ENCODE results near the gene C5orf63.
A peak's percentile ranks its signal among the peaks of the same experiment; 100 is the strongest.
"Not testable (repeated sequence)": the region's sequence is repeated elsewhere in the genome, so short reads cannot be mapped to it uniquely, and the experiment has no call there.

Gene C5orf63

DNA sequence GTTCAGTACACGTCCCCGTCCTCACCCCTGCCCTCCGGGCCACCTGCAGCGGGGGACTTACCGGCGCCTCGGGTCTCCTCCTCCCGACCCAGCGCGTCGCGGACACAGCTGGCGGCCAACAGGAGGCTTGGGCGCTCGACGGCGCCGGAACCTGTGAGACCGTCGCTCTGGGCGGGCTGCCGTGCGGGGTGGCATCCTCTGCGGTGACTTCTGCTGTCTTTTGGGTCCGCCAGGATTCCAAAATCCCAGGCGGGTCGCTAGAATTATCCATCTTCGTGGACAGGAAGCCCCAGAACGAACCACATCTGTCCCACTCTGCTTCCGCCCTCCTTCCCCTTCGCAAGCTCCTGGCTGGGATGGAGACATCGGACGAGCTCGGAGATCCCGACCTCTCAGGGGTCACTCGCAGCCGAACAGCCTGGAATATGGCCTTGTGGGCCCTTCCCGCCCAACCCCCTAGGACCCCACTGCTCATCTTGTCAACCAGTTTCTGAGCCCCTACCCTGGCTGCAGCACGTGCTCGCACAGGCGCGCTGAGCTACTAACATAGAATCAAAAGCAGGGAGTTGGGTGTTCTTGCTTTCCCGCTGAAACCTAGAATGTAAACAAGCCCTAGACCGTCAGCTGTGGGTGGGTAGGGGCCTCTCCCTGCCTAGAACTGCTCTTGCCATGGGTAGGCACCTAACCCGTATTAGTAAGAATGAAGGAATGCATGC is 42.0 kb downstream of the C5orf63 start:
- peak; percentile 34 for DNase-seq (ENCODE audit: low spot score)

GRCh38 chr5:127030259-127031146 is 42.8 kb downstream of the C5orf63 start, which contains the start of gene MARCHF3:
Gene MARCHF3 (minus strand): TSS chr5:127030558. CDS start chr5:126918171, 112,387 bp downstream.
- DNase-seq (ENCODE audit: low spot score) = peak; percentile 99

- peak; percentile 55 for DNase-seq (ENCODE audit: low spot score)
These were observed 43.6 kb downstream of the C5orf63 start for GRCh38 chr5:127029581-127030258.

DNA sequence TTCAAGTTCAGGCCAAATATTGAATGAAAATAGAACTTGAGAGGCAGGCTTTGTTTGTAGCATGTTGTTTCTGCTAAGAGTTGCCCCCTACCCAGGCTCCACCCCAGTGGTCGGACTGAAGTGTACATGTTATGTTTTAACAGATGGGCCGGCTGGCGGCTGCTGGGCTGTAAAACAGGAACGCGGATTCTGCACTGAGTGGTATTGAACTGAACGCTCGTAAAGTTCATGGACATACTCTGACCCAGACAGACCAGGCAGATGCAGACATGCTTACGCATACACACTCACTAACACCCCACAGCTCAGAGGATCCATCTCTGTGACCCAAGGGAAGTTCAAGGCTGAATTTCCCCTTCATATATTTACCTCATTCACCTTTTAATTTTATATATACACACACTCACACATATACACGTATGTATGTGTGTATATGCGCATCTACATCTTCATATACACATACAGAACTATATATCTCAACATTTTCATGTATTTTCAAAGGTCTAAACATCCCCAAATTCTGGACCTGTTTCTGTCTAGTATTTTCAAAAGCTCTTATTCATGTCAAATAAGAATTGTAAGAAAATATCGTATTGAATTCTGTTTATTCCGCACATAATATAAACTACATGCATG is 44.4 kb downstream of the C5orf63 start:
- DNase-seq (ENCODE audit: low spot score) = no peak

DNA sequence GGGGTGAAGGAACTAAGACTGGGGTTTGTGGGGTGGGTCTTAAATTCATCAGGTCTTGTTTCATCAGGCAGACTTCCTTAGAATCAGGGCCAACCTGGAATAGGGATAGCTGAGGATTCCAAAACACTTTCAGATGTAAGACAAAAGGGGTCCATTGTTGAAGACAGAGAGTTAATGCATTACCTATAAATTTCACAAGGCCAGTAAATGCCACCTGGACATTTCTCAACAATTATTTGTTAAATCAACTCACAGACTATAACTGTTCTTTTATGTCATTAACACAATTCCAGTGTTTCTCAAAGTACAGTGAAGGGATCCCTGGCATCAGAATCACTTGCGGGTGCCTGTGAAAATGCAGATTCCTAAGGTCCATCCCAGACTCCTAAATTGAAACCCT is 45.8 kb downstream of the C5orf63 start:
- DNase-seq (ENCODE audit: low spot score) = no peak

DNA sequence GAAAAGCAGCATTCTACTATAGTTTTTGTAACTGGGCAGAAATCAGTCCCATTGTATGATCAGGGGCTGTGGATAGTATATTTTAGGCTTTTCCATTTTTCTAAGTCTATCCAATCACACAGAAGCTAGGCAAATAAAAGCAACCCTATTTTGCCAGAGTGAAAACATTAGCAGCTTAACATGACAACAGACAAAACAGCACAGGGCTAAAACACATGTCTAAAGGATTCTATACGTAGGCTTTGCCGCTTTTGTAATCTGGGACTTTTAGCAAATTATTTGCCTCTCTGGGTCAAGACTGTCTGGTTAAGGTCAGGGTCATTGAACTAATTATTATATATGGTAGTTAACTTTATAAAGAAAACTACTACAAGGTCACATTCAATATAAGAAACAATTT is 47.1 kb downstream of the C5orf63 start:
- no peak for DNase-seq (ENCODE audit: low spot score)

DNA sequence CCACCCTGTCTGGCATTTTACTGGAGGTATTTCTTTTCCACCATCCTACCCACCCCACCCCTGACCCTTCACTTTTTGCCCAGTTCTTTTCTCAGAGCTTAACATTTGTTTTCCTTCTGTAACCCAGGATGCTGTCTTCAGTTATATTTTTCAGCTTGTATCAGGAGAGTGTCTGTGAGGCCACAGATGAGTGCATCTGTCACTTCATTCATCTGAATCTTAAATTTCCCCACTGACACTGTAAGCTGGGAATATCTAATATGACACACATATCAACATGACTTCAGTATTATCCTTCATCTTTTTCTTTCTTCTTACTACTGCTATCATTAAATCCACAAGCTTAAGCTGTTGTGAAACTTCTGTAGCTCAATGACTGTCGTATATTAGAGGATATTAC is 47.8 kb downstream of the C5orf63 start:
- no peak for DNase-seq (ENCODE audit: low spot score)

DNA sequence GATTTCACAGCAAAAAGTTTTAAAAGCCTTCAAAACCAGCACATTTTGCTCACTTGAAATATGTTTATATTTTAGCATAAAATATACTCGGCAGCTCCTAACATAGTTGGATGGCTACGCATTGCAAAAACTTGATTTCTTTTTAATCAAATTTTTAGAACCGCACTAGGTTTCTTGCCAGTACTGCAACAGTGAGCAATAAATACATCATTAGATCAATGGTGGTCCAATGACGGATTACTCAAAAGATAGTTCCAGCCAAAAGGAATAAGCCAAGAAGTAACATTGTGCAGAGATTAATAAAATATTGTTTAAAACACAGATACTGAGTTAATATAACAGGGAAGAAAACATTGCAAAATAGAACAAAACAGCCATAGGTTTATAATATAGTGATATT is 48.5 kb downstream of the C5orf63 start:
- no peak for DNase-seq (ENCODE audit: low spot score)

GRCh38 chr5:127023552-127024191 is 49.6 kb downstream of the C5orf63 start:
- DNase-seq (ENCODE audit: low spot score) = not testable (repeated sequence)

DNA sequence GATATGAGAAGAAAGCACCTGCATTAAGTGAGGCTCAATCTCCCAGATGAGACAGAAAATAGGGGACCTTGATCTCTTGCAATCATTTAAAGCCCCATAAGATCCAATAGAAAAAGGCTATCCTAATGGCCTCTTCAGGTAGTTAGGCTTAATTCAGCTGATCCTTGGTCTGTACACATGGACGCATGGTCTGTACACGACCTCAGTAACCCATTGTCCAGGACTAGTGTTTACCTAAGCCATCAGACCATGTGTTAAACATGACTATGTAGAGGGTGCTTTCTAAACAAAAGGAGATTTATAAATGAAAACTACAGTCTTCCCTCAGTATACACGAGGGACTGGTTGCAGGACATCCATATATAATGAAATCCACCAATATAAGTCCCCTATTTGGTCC is 50.5 kb downstream of the C5orf63 start:
- DNase-seq (ENCODE audit: low spot score) = no peak

GRCh38 chr5:127019928-127020327 is 53.4 kb downstream of the C5orf63 start:
- no peak for DNase-seq (ENCODE audit: low spot score)

DNA sequence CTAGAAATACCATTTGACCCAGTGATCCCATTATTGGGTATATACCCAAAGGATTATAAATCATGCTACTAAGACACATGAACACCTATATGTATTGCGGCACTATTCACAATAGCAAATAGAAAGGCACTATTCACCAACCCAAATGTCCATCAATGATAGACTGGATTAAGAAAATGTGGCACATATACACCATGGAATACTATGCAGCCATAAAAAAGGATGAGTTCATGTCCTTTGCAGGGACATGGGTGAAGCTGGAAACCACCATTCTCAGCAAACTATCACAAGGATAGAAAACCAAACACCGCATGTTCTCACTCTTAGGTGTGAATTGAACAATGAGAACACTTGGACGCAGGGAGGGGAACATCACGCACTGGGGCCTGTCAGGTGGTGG is 56.6 kb downstream of the C5orf63 start:
- DNase-seq (ENCODE audit: low spot score) = not testable (repeated sequence)

GRCh38 chr5:127015716-127016115 is 57.6 kb downstream of the C5orf63 start:
- DNase-seq (ENCODE audit: low spot score) = no peak

GRCh38 chr5:127014573-127014972 is 58.7 kb downstream of the C5orf63 start:
- no peak for DNase-seq (ENCODE audit: low spot score)

GRCh38 chr5:127013407-127013806 is 59.9 kb downstream of the C5orf63 start:
- no peak for DNase-seq (ENCODE audit: low spot score)

DNA sequence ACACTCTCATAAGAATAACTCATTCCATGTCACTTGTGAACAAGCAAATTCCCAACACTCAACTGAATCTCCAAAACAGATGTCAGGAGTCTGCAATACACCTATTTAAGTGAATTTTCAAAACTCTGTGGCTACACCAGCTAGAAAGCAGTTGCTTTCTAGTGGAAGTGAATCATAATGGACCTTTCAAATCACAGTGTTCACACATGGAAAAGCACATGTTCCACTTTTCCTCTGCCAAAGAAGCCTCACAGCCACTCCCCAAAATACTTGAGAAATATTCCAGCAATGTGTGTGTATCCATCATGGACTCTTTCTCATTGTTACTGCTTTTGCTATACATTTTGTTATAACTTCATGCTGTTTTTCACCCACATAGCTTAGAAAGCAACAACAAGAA is 60.4 kb downstream of the C5orf63 start:
- no peak for DNase-seq (ENCODE audit: low spot score)

GRCh38 chr5:127011961-127012644 is 61.2 kb downstream of the C5orf63 start:
- no peak for DNase-seq (ENCODE audit: low spot score)

DNA sequence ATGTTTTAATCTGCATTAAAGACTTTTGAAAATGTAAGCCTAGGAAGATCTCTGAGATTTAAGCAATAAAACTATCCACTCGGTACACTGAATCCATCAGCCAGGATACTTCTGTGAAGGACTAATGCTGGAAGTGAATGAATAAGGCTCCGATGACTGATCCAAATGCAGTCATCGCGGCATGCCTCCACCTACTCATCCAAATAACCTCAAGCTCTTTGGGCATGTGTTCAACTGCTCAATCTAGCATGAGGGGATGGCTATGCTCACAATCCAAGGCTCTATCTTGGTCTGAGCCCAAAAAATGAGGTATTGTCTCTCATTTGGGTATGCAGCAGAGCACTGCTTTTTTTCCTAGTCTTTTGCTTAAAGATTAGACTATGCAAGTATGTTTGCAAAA is 62.1 kb downstream of the C5orf63 start:
- no peak for DNase-seq (ENCODE audit: low spot score)

DNA sequence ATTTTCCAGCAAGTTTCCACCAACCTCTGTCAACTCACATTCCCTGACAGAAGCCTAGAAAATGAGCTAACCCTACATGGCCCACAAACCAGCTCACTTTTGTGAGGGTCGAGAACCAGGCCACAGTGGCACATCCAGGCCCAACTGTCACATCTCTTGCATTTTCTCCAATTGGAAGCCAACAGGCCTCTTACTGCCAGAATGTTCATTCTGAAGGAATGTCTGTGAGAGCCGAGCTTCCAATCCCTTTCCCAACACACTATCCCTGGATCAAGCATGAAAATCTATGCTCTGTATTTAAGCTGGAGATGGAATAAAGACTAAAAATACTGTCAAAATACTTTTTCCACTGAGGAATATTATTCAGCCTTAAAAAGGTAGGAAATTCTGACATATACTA is 62.9 kb downstream of the C5orf63 start:
- DNase-seq (ENCODE audit: low spot score) = no peak

DNA sequence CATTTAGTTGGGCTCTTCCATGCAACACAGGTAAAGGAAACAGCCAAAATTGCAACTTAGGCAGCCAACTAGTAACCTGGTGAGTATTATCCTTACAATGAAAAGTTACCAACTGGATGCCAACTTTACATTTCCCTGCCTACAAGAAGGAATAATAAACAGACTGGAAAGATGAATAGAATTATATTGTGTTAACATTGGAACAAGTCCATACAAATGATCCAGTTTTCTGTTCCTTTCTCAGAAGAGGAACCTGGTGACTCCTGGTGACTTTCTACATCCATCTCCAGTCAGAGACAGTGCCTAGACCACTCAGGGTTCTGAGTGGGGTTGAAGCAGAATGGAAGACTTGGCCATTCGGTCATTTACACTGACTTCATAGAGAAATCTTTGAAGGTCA is 63.5 kb downstream of the C5orf63 start:
- no peak for DNase-seq (ENCODE audit: low spot score)
